CD4-positive, alpha-beta T cell treated with Interleukin-2 at 100 ng/mL for 4 hours (primary cell): ENCODE measurements around the gene SRRD.
A peak's percentile ranks its signal among the peaks of the same experiment; 100 is the strongest.
"Not testable (repeated sequence)": the region's sequence is repeated elsewhere in the genome, so short reads cannot be mapped to it uniquely, and the experiment has no call there.

Experiments
- DNase-seq: peaks from one replicate; pipeline ENCODE4 v3.0.0-alpha.2; 2020; ENCODE audit warnings: low spot score

The SRRD gene

GRCh38 chr22:26483439-26484359, at the start of gene SRRD, which contains the start of gene HPS4:
SRRD (plus strand) TSS chr22:26483877; CDS start chr22:26483891, 14 bp downstream.
HPS4 (minus strand) TSS chr22:26483783; CDS start chr22:26481762, 2,021 bp downstream.
- peak; percentile 91 for DNase-seq

GRCh38 chr22:26435327-26436093, 48.2 kb upstream of the SRRD start:
- DNase-seq, result no peak

GRCh38 chr22:26436903-26437515, 46.7 kb upstream of the SRRD start:
- DNase-seq, result no peak

GRCh38 chr22:26437694-26438392, 45.8 kb upstream of the SRRD start:
- no peak for DNase-seq

- not testable (repeated sequence) for DNase-seq
These were observed 44.9 kb upstream of the SRRD start for GRCh38 chr22:26438776-26439175.

- no peak for DNase-seq
These were observed 44.1 kb upstream of the SRRD start for GRCh38 chr22:26439559-26439958.

- no peak for DNase-seq
These were observed 41.5 kb upstream of the SRRD start for GRCh38 chr22:26442086-26442756.

GRCh38 chr22:26443901-26444690, 39.6 kb upstream of the SRRD start:
- no peak for DNase-seq

- no peak for DNase-seq
These were observed 38.9 kb upstream of the SRRD start for GRCh38 chr22:26444777-26445176.

GRCh38 chr22:26445577-26446275, 38.0 kb upstream of the SRRD start:
- DNase-seq, result no peak

- no peak for DNase-seq
These were observed 36.7 kb upstream of the SRRD start for GRCh38 chr22:26446808-26447515.

GRCh38 chr22:26447584-26448329, 35.9 kb upstream of the SRRD start:
- DNase-seq, result no peak

GRCh38 chr22:26448334-26448733, 35.3 kb upstream of the SRRD start:
- DNase-seq, result no peak

GRCh38 chr22:26448941-26449340, 34.7 kb upstream of the SRRD start:
- DNase-seq, result no peak

GRCh38 chr22:26450453-26451185, 33.1 kb upstream of the SRRD start:
- no peak for DNase-seq

- no peak for DNase-seq
These were observed 31.3 kb upstream of the SRRD start for GRCh38 chr22:26452236-26453016.

GRCh38 chr22:26453216-26453615, 30.5 kb upstream of the SRRD start:
- DNase-seq, result no peak
